Suprapubic skin (tissue), 4 donors: ENCODE results near the gene HSD3B1.

ENCODE experiments used
- CTCF ChIP-seq, 2 donors: fragments of 200-600 bp in 1 of 2; fragments of 450-650 bp in 1 of 2; sonication (generic) in 1 of 2; IDR thresholded peaks; one replicate each; pipeline ENCODE4 v1.5.1; 2016 to 2019; ENCODE audit warnings: antibody characterized with exemption in 2 of 2, mild to moderate bottlenecking in 1 of 2, moderate library complexity in 1 of 2
- EP300 ChIP-seq: sonication (generic); formaldehyde crosslinking; IDR thresholded peaks from one replicate; pipeline ENCODE4 v1.6.1; 2017; ENCODE audit warnings: antibody characterized with exemption
- POLR2A ChIP-seq, 2 donors: fragments of 450-650 bp; IDR thresholded peaks; one replicate each; pipeline ENCODE4 v1.6.1; 2017; ENCODE audit warnings: antibody characterized with exemption in 2 of 2, mild to moderate bottlenecking in 2 of 2, moderate library complexity in 2 of 2
- POLR2AphosphoS5 ChIP-seq, 3 donors: sonication (generic); formaldehyde crosslinking; IDR thresholded peaks; one replicate each; pipeline ENCODE4 v1.6.1; 2017; ENCODE audit warnings: antibody characterized with exemption in 3 of 3

- TF ChIP-seq CTCF (IDR thresholded peaks at IDR 0.05) (no peak), POLR2AphosphoS5 (IDR thresholded peaks at IDR 0.05) (no peak), POLR2A (IDR thresholded peaks at IDR 0.05) (no peak), EP300 (no peak)
These were observed 43.4 kb upstream of the HSD3B1 start for GRCh38 chr1:119463569-119463968.
